GM19438 (cell line): ENCODE results near the gene GMEB2.

Experiments
- ATAC-seq: cut with Tn5 transposase; IDR thresholded peaks from one replicate; pipeline ENCODE4 v1.9.1; 2021; ENCODE audit warnings: low read depth; ENCODE audit not compliant: unreplicated experiment

The GMEB2 gene

GRCh38 chr20:63548542-63548941, 78.4 kb downstream of the GMEB2 start:
- ATAC-seq = no peak

- no peak for ATAC-seq
These were observed 79.0 kb downstream of the GMEB2 start, which contains the start of gene SRMS for GRCh38 chr20:63547725-63548480. Gene SRMS (minus strand): TSS chr20:63547749. CDS start chr20:63547463, 286 bp downstream.

- no peak for ATAC-seq
These were observed 79.8 kb downstream of the GMEB2 start for GRCh38 chr20:63546956-63547724.

GRCh38 chr20:63546256-63546955, 80.5 kb downstream of the GMEB2 start:
- no peak for ATAC-seq

- ATAC-seq = no peak
These were observed 81.1 kb downstream of the GMEB2 start for GRCh38 chr20:63545814-63546213.

- no peak for ATAC-seq
These were observed 81.9 kb downstream of the GMEB2 start for GRCh38 chr20:63544958-63545516.

GRCh38 chr20:63544241-63544957, 82.5 kb downstream of the GMEB2 start:
- no peak for ATAC-seq

- no peak for ATAC-seq
These were observed 83.2 kb downstream of the GMEB2 start for GRCh38 chr20:63543733-63544132.

- no peak for ATAC-seq
These were observed 83.8 kb downstream of the GMEB2 start for GRCh38 chr20:63543131-63543530.

- no peak for ATAC-seq
These were observed 84.2 kb downstream of the GMEB2 start for GRCh38 chr20:63542696-63543095.

GRCh38 chr20:63542031-63542559, 84.8 kb downstream of the GMEB2 start:
- no peak for ATAC-seq

- ATAC-seq = no peak
These were observed 85.5 kb downstream of the GMEB2 start for GRCh38 chr20:63541371-63541770.

- ATAC-seq = no peak
These were observed 86.3 kb downstream of the GMEB2 start for GRCh38 chr20:63540417-63541186.

- no peak for ATAC-seq
These were observed 87.2 kb downstream of the GMEB2 start for GRCh38 chr20:63539441-63540370.

GRCh38 chr20:63539092-63539430, 87.8 kb downstream of the GMEB2 start:
- ATAC-seq = no peak

GRCh38 chr20:63538204-63539091, 88.5 kb downstream of the GMEB2 start:
- ATAC-seq = no peak
